Keratinocyte (primary cell): Measurements from ENCODE around the gene CASKIN2. TPM values are rescaled to one million over a fixed set of nuclear protein-coding genes. Genes with fewer than 3 reads are reported as not detected.

Experiments
- DNase-seq: peaks from one replicate; pipeline ENCODE4 v3.0.0-alpha.2; 2011; ENCODE audit warnings: low read depth, missing footprints, low spot score
- FAIRE-seq: peaks from 2 replicates; lab custom pipeline; 2011; peaks lifted over from hg19 to GRCh38; lab: Jason Lieb, UNC
- H2AFZ ChIP-seq: 2 replicates; pipeline ENCODE4 v1.6.0; 2012; ENCODE audit warnings: low read length, control low read depth, inconsistent platforms; ENCODE audit not compliant: control insufficient read depth
- H3K27ac ChIP-seq: 2 replicates; pipeline ENCODE4 v1.5.1; 2011; ENCODE audit warnings: low read length; ENCODE audit not compliant: control insufficient read depth, insufficient read depth
- H3K27me3 ChIP-seq: 3 replicates; pipeline ENCODE4 v1.6.0; 2011; ENCODE audit warnings: low read length; ENCODE audit not compliant: control insufficient read depth, insufficient read depth; ENCODE audit errors: extremely low read depth
- H3K36me3 ChIP-seq, 2 experiments: 2 replicates in 1 of 2; 3 replicates in 1 of 2; pipeline ENCODE4 v1.5.1; 2011; ENCODE audit warnings: low read length in 2 of 2, mild to moderate bottlenecking in 1 of 2; ENCODE audit not compliant: control insufficient read depth in 2 of 2, insufficient read depth in 2 of 2; ENCODE audit errors: extremely low read depth in 1 of 2
- H3K4me1 ChIP-seq: 3 replicates; pipeline ENCODE4 v1.5.1; 2011; ENCODE audit warnings: low read length; ENCODE audit not compliant: control insufficient read depth, insufficient read depth; ENCODE audit errors: extremely low read depth
- H3K4me2 ChIP-seq: 3 replicates; pipeline ENCODE4 v1.6.0; 2011; ENCODE audit warnings: low read depth, low read length; ENCODE audit not compliant: control insufficient read depth, insufficient read depth; ENCODE audit errors: extremely low read depth
- H3K4me3 ChIP-seq, 3 experiments: fragments of 200-600 bp in 1 of 3; sonication (generic) in 1 of 3; 2 replicates in 2 of 3; 3 replicates in 1 of 3; pipeline ENCODE4 v1.5.1; 2011 to 2016; ENCODE audit warnings: low read length in 3 of 3, mild to moderate bottlenecking in 3 of 3, control low read depth in 2 of 3, inconsistent platforms in 1 of 3, low read depth in 1 of 3, mixed read lengths in 1 of 3, mixed run types in 1 of 3, moderate library complexity in 1 of 3; ENCODE audit not compliant: control insufficient read depth in 2 of 3, insufficient read depth in 2 of 3; ENCODE audit errors: extremely low read depth in 1 of 3
- H3K79me2 ChIP-seq: 2 replicates; pipeline ENCODE4 v1.6.0; 2012; ENCODE audit warnings: low read length; ENCODE audit not compliant: control insufficient read depth, insufficient read depth
- H3K9ac ChIP-seq: 3 replicates; pipeline ENCODE4 v1.6.0; 2011; ENCODE audit warnings: low read length; ENCODE audit not compliant: control insufficient read depth, insufficient read depth; ENCODE audit errors: extremely low read depth
- H3K9me1 ChIP-seq: 3 replicates; pipeline ENCODE4 v1.6.0; 2011; ENCODE audit warnings: low read length; ENCODE audit not compliant: control insufficient read depth, insufficient read depth; ENCODE audit errors: extremely low read depth
- H3K9me3 ChIP-seq: 2 replicates; pipeline ENCODE4 v1.5.1; 2012; ENCODE audit warnings: low read depth, low read length; ENCODE audit not compliant: control insufficient read depth
- H4K20me1 ChIP-seq: 3 replicates; pipeline ENCODE4 v1.6.0; 2011; ENCODE audit warnings: low read length; ENCODE audit not compliant: control insufficient read depth, insufficient read depth; ENCODE audit errors: extremely low read depth
- CTCF ChIP-seq, 3 experiments: IDR thresholded peaks in 1 of 3; conservative IDR thresholded peaks in 1 of 3; optimal IDR thresholded peaks in 1 of 3; 2 replicates in 2 of 3; 3 replicates in 1 of 3; pipeline versions ENCODE3 to v1.5.1; 2011; ENCODE audit warnings: low read length in 3 of 3, mild to moderate bottlenecking in 3 of 3, moderate library complexity in 2 of 3, control low read depth in 1 of 3, inconsistent platforms in 1 of 3; ENCODE audit not compliant: insufficient read depth in 2 of 3; ENCODE audit errors: extremely low read depth in 1 of 3
- EZH2 ChIP-seq: IDR thresholded peaks from one replicate; pipeline ENCODE4 v1.6.1; 2012; ENCODE audit warnings: inconsistent platforms, mild to moderate bottlenecking, low read length, moderate library complexity
- dilution Hi-C: fragments of 300-500 bp; cut with MboI; formaldehyde crosslinking; loops from one replicate; pipeline ENCODE4 v1.7.0; 2020; ENCODE audit warnings: low sequenced_read_pairs; ENCODE audit not compliant: extremely low pct_ligation_motif_present
- polyA plus RNA-seq, 5 experiments: library from polyadenylated mRNA; depleted of rRNA in 3 of 5; stranded (reverse) in 3 of 5; stranded (forward) in 1 of 5; unstranded in 1 of 5; fragments of >200 nt; gene quantifications; 1 replicate in 1 of 5; 2 replicates in 3 of 5; 3 replicates in 1 of 5; pipeline versions ENCODE4 v1.2.1 to v1.2.3, GENCODE V29; 2011 to 2012; ENCODE audit warnings: missing spikeins in 2 of 5, low read depth in 1 of 5, low replicate concordance in 1 of 5

The CASKIN2 gene
- polyA plus RNA-seq, 1 donor (not counting 4 experiments of a cell fraction or from before 2014, with no cell fraction given), result 3.7 TPM

- peaks cover 11% of the 10 kb centered on the region for H4K20me1 ChIP-seq
- H3K79me2 ChIP-seq, result peaks cover 23% of the 10 kb centered on the region
- no peak for DNase-seq
- peaks cover 7% of the 10 kb centered on the region for H3K9me1 ChIP-seq
- peaks cover 7 to 21% of the 10 kb centered on the region in 2 experiments for H3K36me3 ChIP-seq
- H3K9me3 ChIP-seq, result no peaks in the 10 kb centered on the region
- no peaks in the 10 kb centered on the region for H3K27me3 ChIP-seq
- peak overlapping the region; percentile 59 to 85 (median 63) for H3K4me3 ChIP-seq
- peaks cover 26% of the 10 kb centered on the region for H3K4me1 ChIP-seq
- peak overlapping the region; percentile 58 for H2AFZ ChIP-seq
- peak overlapping the region; percentile 76 for H3K9ac ChIP-seq
- TF ChIP-seq EZH2, result no peak
- no peak for TF ChIP-seq CTCF (optimal IDR thresholded peaks at IDR 0.05 in 1 of 3, IDR thresholded peaks at IDR 0.05 in 1 of 3, conservative IDR thresholded peaks at IDR 0.05 in 1 of 3; ENCODE audit: extremely low read depth in 1 of 3, insufficient read depth in 2 of 3, low read length in 3 of 3)
- peak overlapping the region; percentile 29 for H3K27ac ChIP-seq
- peak overlapping the region; percentile 60 for H3K4me2 ChIP-seq
- FAIRE-seq, result no peak
- dilution Hi-C loops, result no loop called here
These were observed 330 bp downstream of the CASKIN2 start for GRCh38 chr17:75514919-75515495.

GRCh38 chr17:75514299-75514918 lies 928 bp downstream of the CASKIN2 start:
- FAIRE-seq, result no peak
- Histone ChIP-seq H3K79me2 (peaks cover 26% of the 10 kb centered on the region), H3K9ac (peak overlapping the region; percentile 76), H3K36me3 (peaks cover 4 to 18% of the 10 kb centered on the region in 2 experiments), H3K4me3 (peak overlapping the region; percentile 59 to 85 (median 63)), H2AFZ (no peak overlapping the region), H4K20me1 (peaks cover 11% of the 10 kb centered on the region), H3K9me1 (peaks cover 7% of the 10 kb centered on the region), H3K27ac (peak overlapping the region; percentile 29), H3K4me2 (peak overlapping the region; percentile 60), H3K4me1 (peaks cover 32% of the 10 kb centered on the region), H3K9me3 (no peaks in the 10 kb centered on the region), H3K27me3 (no peaks in the 10 kb centered on the region)
- dilution Hi-C loops, result no loop called here
- no peak for DNase-seq
- TF ChIP-seq EZH2 (no peak), CTCF (optimal IDR thresholded peaks at IDR 0.05 in 1 of 3, IDR thresholded peaks at IDR 0.05 in 1 of 3, conservative IDR thresholded peaks at IDR 0.05 in 1 of 3; ENCODE audit: extremely low read depth in 1 of 3, insufficient read depth in 2 of 3, low read length in 3 of 3) (no peak)
